Keratinocyte (primary cell): ENCODE measurements around the gene KRTAP12-4. TPM values are rescaled to one million over a fixed set of nuclear protein-coding genes. Genes with fewer than 3 reads are reported as not detected.

Experiments used
- DNase-seq: peaks from one replicate; pipeline ENCODE4 v3.0.0-alpha.2; 2011; ENCODE audit warnings: low read depth, missing footprints, low spot score
- FAIRE-seq: peaks from 2 replicates; lab custom pipeline; 2011; peaks lifted over from hg19 to GRCh38; lab: Jason Lieb, UNC
- H2AFZ ChIP-seq: 2 replicates; pipeline ENCODE4 v1.6.0; 2012; ENCODE audit warnings: low read length, control low read depth, inconsistent platforms; ENCODE audit not compliant: control insufficient read depth
- H3K27ac ChIP-seq: 2 replicates; pipeline ENCODE4 v1.5.1; 2011; ENCODE audit warnings: low read length; ENCODE audit not compliant: control insufficient read depth, insufficient read depth
- H3K27me3 ChIP-seq: 3 replicates; pipeline ENCODE4 v1.6.0; 2011; ENCODE audit warnings: low read length; ENCODE audit not compliant: control insufficient read depth, insufficient read depth; ENCODE audit errors: extremely low read depth
- H3K36me3 ChIP-seq, 2 experiments: 2 replicates in 1 of 2; 3 replicates in 1 of 2; pipeline ENCODE4 v1.5.1; 2011; ENCODE audit warnings: low read length in 2 of 2, mild to moderate bottlenecking in 1 of 2; ENCODE audit not compliant: control insufficient read depth in 2 of 2, insufficient read depth in 2 of 2; ENCODE audit errors: extremely low read depth in 1 of 2
- H3K4me1 ChIP-seq: 3 replicates; pipeline ENCODE4 v1.5.1; 2011; ENCODE audit warnings: low read length; ENCODE audit not compliant: control insufficient read depth, insufficient read depth; ENCODE audit errors: extremely low read depth
- H3K4me2 ChIP-seq: 3 replicates; pipeline ENCODE4 v1.6.0; 2011; ENCODE audit warnings: low read depth, low read length; ENCODE audit not compliant: control insufficient read depth, insufficient read depth; ENCODE audit errors: extremely low read depth
- H3K4me3 ChIP-seq, 3 experiments: fragments of 200-600 bp in 1 of 3; sonication (generic) in 1 of 3; 2 replicates in 2 of 3; 3 replicates in 1 of 3; pipeline ENCODE4 v1.5.1; 2011 to 2016; ENCODE audit warnings: low read length in 3 of 3, mild to moderate bottlenecking in 3 of 3, control low read depth in 2 of 3, inconsistent platforms in 1 of 3, low read depth in 1 of 3, mixed read lengths in 1 of 3, mixed run types in 1 of 3, moderate library complexity in 1 of 3; ENCODE audit not compliant: control insufficient read depth in 2 of 3, insufficient read depth in 2 of 3; ENCODE audit errors: extremely low read depth in 1 of 3
- H3K79me2 ChIP-seq: 2 replicates; pipeline ENCODE4 v1.6.0; 2012; ENCODE audit warnings: low read length; ENCODE audit not compliant: control insufficient read depth, insufficient read depth
- H3K9ac ChIP-seq: 3 replicates; pipeline ENCODE4 v1.6.0; 2011; ENCODE audit warnings: low read length; ENCODE audit not compliant: control insufficient read depth, insufficient read depth; ENCODE audit errors: extremely low read depth
- H3K9me1 ChIP-seq: 3 replicates; pipeline ENCODE4 v1.6.0; 2011; ENCODE audit warnings: low read length; ENCODE audit not compliant: control insufficient read depth, insufficient read depth; ENCODE audit errors: extremely low read depth
- H3K9me3 ChIP-seq: 2 replicates; pipeline ENCODE4 v1.5.1; 2012; ENCODE audit warnings: low read depth, low read length; ENCODE audit not compliant: control insufficient read depth
- H4K20me1 ChIP-seq: 3 replicates; pipeline ENCODE4 v1.6.0; 2011; ENCODE audit warnings: low read length; ENCODE audit not compliant: control insufficient read depth, insufficient read depth; ENCODE audit errors: extremely low read depth
- CTCF ChIP-seq, 3 experiments: IDR thresholded peaks in 1 of 3; conservative IDR thresholded peaks in 1 of 3; optimal IDR thresholded peaks in 1 of 3; 2 replicates in 2 of 3; 3 replicates in 1 of 3; pipeline versions ENCODE3 to v1.5.1; 2011; ENCODE audit warnings: low read length in 3 of 3, mild to moderate bottlenecking in 3 of 3, moderate library complexity in 2 of 3, control low read depth in 1 of 3, inconsistent platforms in 1 of 3; ENCODE audit not compliant: insufficient read depth in 2 of 3; ENCODE audit errors: extremely low read depth in 1 of 3
- EZH2 ChIP-seq: IDR thresholded peaks from one replicate; pipeline ENCODE4 v1.6.1; 2012; ENCODE audit warnings: inconsistent platforms, mild to moderate bottlenecking, low read length, moderate library complexity
- dilution Hi-C: fragments of 300-500 bp; cut with MboI; formaldehyde crosslinking; loops from one replicate; pipeline ENCODE4 v1.7.0; 2020; ENCODE audit warnings: low sequenced_read_pairs; ENCODE audit not compliant: extremely low pct_ligation_motif_present
- polyA plus RNA-seq, 5 experiments: library from polyadenylated mRNA; depleted of rRNA in 3 of 5; stranded (reverse) in 3 of 5; stranded (forward) in 1 of 5; unstranded in 1 of 5; fragments of >200 nt; gene quantifications; 1 replicate in 1 of 5; 2 replicates in 3 of 5; 3 replicates in 1 of 5; pipeline versions ENCODE4 v1.2.1 to v1.2.3, GENCODE V29; 2011 to 2012; ENCODE audit warnings: missing spikeins in 2 of 5, low read depth in 1 of 5, low replicate concordance in 1 of 5

The KRTAP12-4 gene
- polyA plus RNA-seq, 1 donor (not counting 4 experiments of a cell fraction or from before 2014, with no cell fraction given) = not detected

GRCh38 chr21:44623575-44623974 is 30.9 kb downstream of the KRTAP12-4 start:
- Histone ChIP-seq H3K79me2 (no peaks in the 10 kb centered on the region), H3K27ac (no peak overlapping the region), H3K4me1 (no peaks in the 10 kb centered on the region), H3K36me3 (no peaks in the 10 kb centered on the region), H3K4me2 (no peak overlapping the region), H3K4me3 (no peak overlapping the region), H3K9me3 (peaks cover 13% of the 10 kb centered on the region), H3K27me3 (no peaks in the 10 kb centered on the region), H3K9me1 (no peaks in the 10 kb centered on the region), H4K20me1 (no peaks in the 10 kb centered on the region), H3K9ac (no peak overlapping the region), H2AFZ (no peak overlapping the region)
- dilution Hi-C loops = no loop called here
- no peak for DNase-seq
- no peak for FAIRE-seq
- TF ChIP-seq CTCF (optimal IDR thresholded peaks at IDR 0.05 in 1 of 3, IDR thresholded peaks at IDR 0.05 in 1 of 3, conservative IDR thresholded peaks at IDR 0.05 in 1 of 3; ENCODE audit: extremely low read depth in 1 of 3, insufficient read depth in 2 of 3, low read length in 3 of 3) (no peak), EZH2 (no peak)

- H3K4me3 ChIP-seq = no peak overlapping the region
- peaks cover 7% of the 10 kb centered on the region for H3K4me1 ChIP-seq
- H3K36me3 ChIP-seq = no peaks in the 10 kb centered on the region
- no peak for DNase-seq
- H4K20me1 ChIP-seq = no peaks in the 10 kb centered on the region
- TF ChIP-seq CTCF (optimal IDR thresholded peaks at IDR 0.05 in 1 of 3, IDR thresholded peaks at IDR 0.05 in 1 of 3, conservative IDR thresholded peaks at IDR 0.05 in 1 of 3; ENCODE audit: extremely low read depth in 1 of 3, insufficient read depth in 2 of 3, low read length in 3 of 3) (no peak), EZH2 (no peak)
- no peaks in the 10 kb centered on the region for H3K9me1 ChIP-seq
- no peak overlapping the region for H3K4me2 ChIP-seq
- no peak overlapping the region for H3K9ac ChIP-seq
- no peak for FAIRE-seq
- peaks cover 7% of the 10 kb centered on the region for H3K9me3 ChIP-seq
- no peak overlapping the region for H3K27ac ChIP-seq
- no peak overlapping the region for H2AFZ ChIP-seq
- peaks cover 17% of the 10 kb centered on the region for H3K27me3 ChIP-seq
- dilution Hi-C loops = no loop called here
- no peaks in the 10 kb centered on the region for H3K79me2 ChIP-seq
These were observed 34.6 kb downstream of the KRTAP12-4 start for GRCh38 chr21:44619886-44620285.
